HG03097 (cell line): ENCODE measurements around the gene GPX4.

Source experiments
- ATAC-seq: cut with Tn5 transposase; IDR thresholded peaks from one replicate; pipeline ENCODE4 v1.9.1; 2021; ENCODE audit not compliant: unreplicated experiment, low FRiP score

Gene GPX4

GRCh38 chr19:1102407-1103131 lies 1.2 kb upstream of the GPX4 start:
- no peak for ATAC-seq

GRCh38 chr19:1103132-1103707 lies 574 bp upstream of the GPX4 start:
- no peak for ATAC-seq

- ATAC-seq, result peak; percentile 15
Observed at GRCh38 chr19:1104311-1105007, 665 bp downstream of the GPX4 start.

GRCh38 chr19:1105008-1105872 lies 1.4 kb downstream of the GPX4 start:
- ATAC-seq, result no peak

DNA sequence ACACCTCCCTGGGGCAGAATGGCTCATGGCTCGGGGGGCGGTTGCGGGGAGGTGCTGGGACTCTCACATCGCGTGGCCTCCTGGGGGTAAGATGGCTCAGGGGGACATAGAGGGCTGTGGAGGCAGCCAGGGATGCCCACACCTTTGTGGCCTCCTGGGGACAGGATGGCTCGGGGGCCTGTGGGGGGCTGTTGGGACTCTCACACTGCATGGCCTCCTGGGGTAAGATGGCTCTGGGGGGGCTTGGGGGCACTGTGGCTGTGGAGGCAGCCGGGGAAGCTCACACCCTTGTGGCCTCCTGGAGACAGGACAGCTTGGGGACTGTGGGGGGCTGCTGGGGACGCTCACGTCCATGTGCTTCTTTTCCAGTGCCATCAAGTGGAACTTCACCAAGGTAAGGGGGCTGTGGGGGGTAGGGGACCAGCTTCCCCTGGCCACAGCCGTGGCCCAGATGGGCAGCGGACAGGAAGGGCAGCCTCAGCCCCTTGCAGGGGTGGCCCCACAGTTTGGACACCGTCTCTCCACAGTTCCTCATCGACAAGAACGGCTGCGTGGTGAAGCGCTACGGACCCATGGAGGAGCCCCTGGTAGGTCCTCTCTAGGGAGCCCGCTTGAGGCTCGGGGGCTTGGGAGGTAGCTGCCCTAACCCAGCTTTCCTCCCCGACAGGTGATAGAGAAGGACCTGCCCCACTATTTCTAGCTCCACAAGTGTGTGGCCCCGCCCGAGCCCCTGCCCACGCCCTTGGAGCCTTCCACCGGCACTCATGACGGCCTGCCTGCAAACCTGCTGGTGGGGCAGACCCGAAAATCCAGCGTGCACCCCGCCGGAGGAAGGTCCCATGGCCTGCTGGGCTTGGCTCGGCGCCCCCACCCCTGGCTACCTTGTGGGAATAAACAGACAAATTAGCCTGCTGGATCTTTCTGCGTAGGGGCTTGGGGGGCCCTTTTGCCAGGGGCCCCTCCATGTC lies 2.4 kb downstream of the GPX4 start:
- no peak for ATAC-seq

DNA sequence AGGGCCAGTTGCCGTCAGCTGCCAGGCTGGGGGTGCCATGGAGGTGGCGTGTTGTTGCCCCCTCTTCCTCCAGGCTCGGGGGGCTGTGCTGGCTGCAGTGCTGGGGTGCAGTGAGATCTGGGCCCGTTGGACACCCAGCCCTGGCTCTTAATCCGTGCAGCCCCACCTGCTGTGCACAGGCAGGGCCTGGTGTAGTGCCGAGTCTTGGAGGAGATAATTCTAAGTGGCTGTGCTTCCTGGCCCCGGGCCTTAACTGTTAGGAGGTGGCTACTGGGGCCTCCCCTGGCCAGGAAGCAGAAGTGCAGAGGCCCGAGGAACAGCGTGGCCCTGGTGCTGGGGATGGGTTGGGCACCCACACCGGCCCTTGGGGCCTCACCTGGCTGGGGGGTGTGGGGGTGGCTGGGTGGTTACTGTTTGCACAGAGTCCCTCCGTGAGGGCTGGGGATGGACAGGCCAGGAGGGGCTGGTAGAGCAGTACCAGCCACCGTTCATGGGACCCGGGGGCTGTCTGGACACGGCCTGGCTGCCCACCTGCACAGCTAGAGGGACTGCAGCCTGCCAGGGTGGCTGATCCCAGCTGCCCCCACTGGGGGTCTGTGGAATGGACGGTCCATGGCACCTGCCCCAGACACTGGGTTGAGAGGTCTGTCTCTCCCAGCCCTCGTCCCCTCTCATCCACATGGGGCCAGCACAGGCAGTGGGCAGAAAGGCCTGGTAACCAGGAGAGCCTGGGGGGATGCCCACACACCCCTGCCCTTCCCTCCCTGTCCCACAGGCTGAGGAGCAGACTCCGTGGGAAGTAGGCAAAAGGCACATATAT lies 3.3 kb downstream of the GPX4 start:
- no peak for ATAC-seq

DNA sequence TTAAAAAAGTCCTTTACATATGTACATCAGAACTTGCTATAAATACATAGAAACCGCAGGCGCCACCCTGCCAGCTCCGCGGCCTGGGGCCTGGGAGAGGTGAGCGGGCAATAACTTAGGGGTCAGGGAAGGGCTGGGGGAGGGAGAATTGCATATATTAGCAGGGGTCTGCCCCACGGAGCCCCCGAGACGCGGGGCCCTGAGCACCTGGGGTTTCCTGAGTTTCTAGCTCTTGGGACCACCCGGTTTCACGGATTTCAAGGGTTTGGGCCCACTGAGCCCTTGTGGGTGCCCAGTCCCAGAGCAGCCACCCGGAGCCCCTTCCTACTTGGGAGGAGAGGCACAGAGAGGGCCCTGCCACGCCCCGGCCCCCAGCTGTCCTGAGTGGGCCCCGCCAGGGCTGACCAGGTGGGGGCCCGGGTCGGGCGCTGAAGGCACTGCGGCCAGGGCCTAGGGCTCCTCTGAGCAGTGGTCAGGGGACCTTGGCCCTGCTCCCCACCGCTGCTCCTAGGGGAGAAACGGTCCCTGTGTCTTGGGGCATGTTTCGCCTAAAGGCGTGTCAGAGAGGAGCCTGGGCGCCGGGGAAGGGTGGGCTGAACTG lies 4.0 kb downstream of the GPX4 start:
- ATAC-seq, result no peak

DNA sequence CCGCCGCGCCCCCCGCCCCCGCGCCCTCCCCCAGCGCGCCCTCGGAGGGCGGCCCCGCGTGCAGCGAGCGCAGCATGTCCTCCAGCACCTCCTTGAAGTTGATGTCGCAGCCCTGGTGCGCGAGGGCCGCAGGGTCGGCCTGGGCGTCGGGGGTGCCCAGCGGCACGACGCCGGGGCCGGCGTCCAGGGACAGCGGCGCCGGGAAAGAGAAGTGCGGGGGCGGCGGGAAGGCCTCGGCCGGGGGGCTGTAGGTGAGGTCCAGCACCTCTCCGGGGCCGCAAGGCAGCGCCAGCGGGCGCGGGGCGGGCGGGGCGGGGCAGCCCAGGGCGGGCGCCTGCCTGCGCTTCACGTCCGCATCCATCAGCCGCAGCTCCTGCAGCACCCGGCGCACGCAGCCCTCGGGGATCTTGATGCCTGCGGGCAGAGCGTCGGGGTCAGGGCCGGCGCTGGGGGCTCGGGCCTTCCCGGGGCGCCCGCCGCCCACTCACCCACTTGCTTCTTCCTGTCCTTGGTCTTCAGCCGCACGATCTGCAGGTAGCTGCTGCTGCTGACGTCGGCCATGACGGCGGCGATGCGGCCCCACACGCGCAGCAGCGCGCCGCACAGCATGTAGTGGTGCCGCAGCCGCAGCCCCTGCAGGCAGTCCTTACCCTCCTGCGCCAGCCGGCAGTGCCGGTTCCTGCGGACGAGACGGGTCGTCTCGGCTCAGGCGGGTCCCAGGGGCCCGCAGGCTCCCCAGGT lies 4.7 kb downstream of the GPX4 start:
- no peak for ATAC-seq

GRCh38 chr19:1109032-1109551 lies 5.3 kb downstream of the GPX4 start:
- no peak for ATAC-seq

- no peak for ATAC-seq
Observed at GRCh38 chr19:1109697-1110671, 6.2 kb downstream of the GPX4 start.

GRCh38 chr19:1110809-1111640 lies 7.2 kb downstream of the GPX4 start:
- no peak for ATAC-seq

GRCh38 chr19:1111641-1112267 lies 8.0 kb downstream of the GPX4 start:
- ATAC-seq, result no peak

DNA sequence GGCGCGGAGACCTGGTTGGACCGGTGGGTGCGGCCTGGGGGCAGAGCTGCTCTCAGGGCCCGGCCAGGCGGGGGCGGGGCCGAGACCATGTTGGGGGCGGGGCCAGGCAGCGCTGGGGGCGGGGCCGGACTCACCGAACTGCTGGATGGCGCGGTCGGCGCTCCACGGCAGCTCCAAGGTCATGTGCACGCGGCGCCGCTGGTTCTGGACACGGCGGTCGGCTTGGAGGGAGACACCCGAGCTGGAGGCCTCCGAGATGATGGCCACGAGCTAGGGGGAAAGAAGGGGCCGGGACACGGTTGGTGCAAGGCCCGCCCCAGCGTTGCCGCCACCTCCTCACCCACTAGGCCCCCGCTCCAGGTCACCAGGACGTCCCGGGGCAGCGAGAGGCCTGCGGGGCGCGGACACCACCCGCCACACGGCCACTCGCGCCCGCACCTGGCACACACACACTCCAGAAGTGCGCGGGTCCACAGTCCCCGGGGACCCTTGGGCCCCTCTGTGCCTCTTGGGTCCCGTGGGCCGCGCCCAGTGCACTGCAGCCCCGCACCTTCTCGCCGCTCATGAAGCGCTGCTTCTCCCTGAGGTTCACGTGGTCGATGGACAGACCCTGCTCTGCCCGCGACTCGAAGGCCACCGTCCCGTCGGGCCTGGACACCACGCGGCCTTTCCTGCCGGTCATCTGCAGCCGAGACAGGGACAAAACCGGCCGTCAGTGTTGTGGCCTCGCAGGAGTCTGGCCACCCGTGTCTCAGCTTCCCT lies 8.7 kb downstream of the GPX4 start:
- ATAC-seq, result no peak
